Activated CD4-positive, CD25-positive, alpha-beta regulatory T cell treated with anti-CD3 and anti-CD28 coated beads, Interleukin-2, amount 50 U/mL, for 16 hours (primary cell): Measurements from ENCODE around the gene MTHFD1L.
"Not testable (repeated sequence)": the region's sequence is repeated elsewhere in the genome, so short reads cannot be mapped to it uniquely, and the experiment has no call there.

Experiments used
- DNase-seq: peaks from one replicate; pipeline ENCODE4 v3.0.0-alpha.2; 2020; ENCODE audit warnings: low read depth, low spot score

MTHFD1L gene

GRCh38 chr6:150865406-150866146, at the start of gene MTHFD1L:
MTHFD1L (plus strand) TSS chr6:150865702; CDS start chr6:150865823, 121 bp downstream.
- peak; percentile 49 for DNase-seq

GRCh38 chr6:150816554-150816953, 48.9 kb upstream of the MTHFD1L start:
- DNase-seq, result not testable (repeated sequence)

- no peak for DNase-seq
Observed at GRCh38 chr6:150822932-150823331, 42.6 kb upstream of the MTHFD1L start.

- DNase-seq, result no peak
Observed at GRCh38 chr6:150826788-150827187, 38.7 kb upstream of the MTHFD1L start.

GRCh38 chr6:150828107-150828506, 37.4 kb upstream of the MTHFD1L start:
- not testable (repeated sequence) for DNase-seq

- no peak for DNase-seq
Observed at GRCh38 chr6:150830439-150831165, 34.9 kb upstream of the MTHFD1L start.

GRCh38 chr6:150831577-150831976, 33.9 kb upstream of the MTHFD1L start:
- DNase-seq, result no peak

GRCh38 chr6:150835620-150836019, 29.9 kb upstream of the MTHFD1L start:
- no peak for DNase-seq

- DNase-seq, result no peak
Observed at GRCh38 chr6:150840185-150840584, 25.3 kb upstream of the MTHFD1L start.

GRCh38 chr6:150841189-150841588, 24.3 kb upstream of the MTHFD1L start:
- no peak for DNase-seq

GRCh38 chr6:150841697-150842096, 23.8 kb upstream of the MTHFD1L start:
- no peak for DNase-seq

GRCh38 chr6:150844371-150844770, 21.1 kb upstream of the MTHFD1L start:
- no peak for DNase-seq

- DNase-seq, result no peak
Observed at GRCh38 chr6:150846641-150847040, 18.9 kb upstream of the MTHFD1L start.

- no peak for DNase-seq
Observed at GRCh38 chr6:150848400-150848799, 17.1 kb upstream of the MTHFD1L start.

GRCh38 chr6:150854392-150854791, 11.1 kb upstream of the MTHFD1L start:
- DNase-seq, result not testable (repeated sequence)

GRCh38 chr6:150855171-150855570, 10.3 kb upstream of the MTHFD1L start:
- not testable (repeated sequence) for DNase-seq

GRCh38 chr6:150857062-150857944, 8.2 kb upstream of the MTHFD1L start:
- DNase-seq, result no peak

GRCh38 chr6:150857945-150858308, 7.6 kb upstream of the MTHFD1L start:
- no peak for DNase-seq

- DNase-seq, result not testable (repeated sequence)
Observed at GRCh38 chr6:150861448-150862168, 3.9 kb upstream of the MTHFD1L start.

GRCh38 chr6:150863213-150863928, 2.1 kb upstream of the MTHFD1L start:
- DNase-seq, result no peak

GRCh38 chr6:150865043-150865405, 478 bp upstream of the MTHFD1L start:
- no peak for DNase-seq
